Measurements from ENCODE around the gene KMO. TPM values are rescaled to one million over a fixed set of nuclear protein-coding genes. Genes with fewer than 3 reads are reported as not detected.
A peak's percentile ranks its signal among the peaks of the same experiment; 100 is the strongest.

Gene KMO
- total RNA-seq, 2 donors from 2014 or later, result 1.1 to 1.2 TPM

DNA sequence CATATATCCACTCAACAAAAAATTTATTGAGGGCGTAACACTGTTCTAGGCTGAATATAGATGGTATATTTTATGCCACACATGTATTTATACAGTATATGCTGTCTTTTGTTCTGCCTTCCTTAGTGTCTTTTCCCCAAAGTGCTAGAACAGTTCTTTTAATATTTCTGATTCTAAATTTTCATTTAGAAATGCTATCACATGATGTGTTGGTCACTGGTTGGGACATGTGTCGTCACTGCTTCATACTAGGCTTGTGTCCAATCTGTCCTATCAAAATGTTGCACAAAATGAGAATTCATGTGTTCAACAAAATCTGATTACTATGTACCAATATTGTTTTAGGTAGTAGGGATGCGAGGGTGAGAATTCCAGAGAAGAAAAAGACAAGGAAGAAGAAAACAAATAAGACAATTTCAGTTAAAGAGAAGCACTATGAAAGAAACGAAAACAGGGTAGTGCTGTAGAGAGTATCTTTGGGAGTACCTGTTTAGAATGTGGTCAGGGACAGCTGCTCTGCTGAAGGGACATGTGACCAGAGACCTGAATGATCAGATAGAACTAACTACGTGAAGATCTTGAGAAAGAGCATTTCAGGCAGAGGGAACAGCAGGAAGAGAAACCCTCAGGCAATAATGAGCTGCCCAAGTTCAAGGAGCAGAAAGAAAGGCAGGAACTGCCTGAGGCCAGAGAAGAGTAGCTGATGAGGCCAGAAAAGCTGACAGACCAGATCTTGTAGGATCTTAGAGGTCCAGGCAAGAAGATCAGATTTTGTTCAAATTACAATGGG lies 1.3 kb downstream of the KMO start:
- intact Hi-C loops (cut with DNase I), result no loop called here

DNA sequence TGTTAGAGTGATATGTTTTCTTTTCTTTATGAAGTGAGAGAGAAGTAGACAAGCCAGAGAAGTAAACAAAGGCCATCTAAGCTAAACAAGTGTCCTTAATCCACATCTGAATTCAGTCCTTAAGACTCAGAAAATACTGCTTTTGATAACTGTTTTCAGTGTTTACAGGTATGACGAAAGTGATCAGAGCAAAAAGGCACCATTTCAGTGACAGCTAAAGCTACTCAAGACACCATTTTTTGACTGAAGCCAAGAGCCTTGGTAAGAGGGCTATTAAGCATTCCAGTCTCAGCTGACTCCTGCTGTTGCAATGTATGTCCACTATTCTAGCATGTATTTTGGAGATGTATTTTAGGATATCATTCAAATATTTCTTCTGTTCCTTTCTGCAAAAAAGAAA lies 4.1 kb downstream of the KMO start:
- intact Hi-C loops (cut with DNase I), result no loop called here
- no peak for DNase-seq (ENCODE audit: low spot score)

More for the DNA sequence above, 1.3 kb downstream of the KMO start:
- DNase-seq (ENCODE audit: low spot score), result no peak

DNA sequence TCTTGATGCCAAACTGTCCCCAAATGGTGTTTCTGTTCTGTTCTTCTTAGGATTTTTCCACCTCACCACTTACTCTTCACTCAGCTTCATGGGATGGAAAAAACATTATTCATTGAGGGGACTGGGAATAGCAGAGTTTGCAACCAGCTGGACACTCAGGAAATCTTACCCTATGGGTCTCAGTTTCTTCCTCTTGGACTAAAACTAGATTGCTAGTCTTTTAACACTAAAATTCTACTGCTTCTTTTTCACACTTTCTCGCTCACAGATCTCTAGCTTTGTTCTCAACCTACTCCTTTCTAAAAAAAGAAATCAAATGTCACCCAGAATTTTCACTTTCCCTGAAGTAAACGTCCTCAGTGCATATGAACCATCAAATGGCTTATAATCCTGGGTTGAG lies 4.8 kb downstream of the KMO start:
- no peak for DNase-seq (ENCODE audit: low spot score)
- intact Hi-C loops (cut with DNase I), result no loop called here

DNA sequence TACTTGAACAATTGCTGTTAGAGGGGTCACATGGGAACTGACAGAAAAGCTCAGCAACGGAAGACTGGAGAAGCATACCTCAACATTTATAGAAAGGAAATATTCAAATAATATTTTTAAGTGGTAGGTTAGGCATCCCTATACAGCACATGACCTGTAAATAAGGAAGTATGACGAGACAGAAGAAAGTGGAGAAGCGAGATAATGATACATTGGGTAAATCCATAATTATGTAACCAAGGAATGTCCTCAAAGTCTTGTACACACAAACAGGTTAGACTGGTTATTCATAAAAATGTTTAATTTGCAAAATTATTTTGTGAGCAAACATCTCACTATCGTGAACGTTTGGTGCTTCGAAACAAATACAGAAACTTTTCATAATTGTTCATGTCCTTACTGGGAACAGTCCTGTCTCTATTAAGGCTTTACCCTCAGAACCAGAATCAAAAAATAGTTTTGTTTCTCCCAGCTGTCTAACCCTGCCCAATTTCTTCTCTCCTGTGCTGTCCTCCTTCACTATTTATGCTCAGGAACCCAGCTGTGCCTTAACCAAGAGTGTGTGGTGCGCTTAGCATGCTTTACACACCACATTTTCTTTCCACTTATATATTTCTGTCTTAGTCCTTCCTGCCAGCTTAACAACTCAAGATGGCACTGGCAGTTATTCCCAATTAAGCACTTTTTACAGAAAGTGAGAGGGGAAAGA lies 10.2 kb downstream of the KMO start:
- intact Hi-C loops (cut with DNase I), result no loop called here
- DNase-seq (ENCODE audit: low spot score), result no peak

DNA sequence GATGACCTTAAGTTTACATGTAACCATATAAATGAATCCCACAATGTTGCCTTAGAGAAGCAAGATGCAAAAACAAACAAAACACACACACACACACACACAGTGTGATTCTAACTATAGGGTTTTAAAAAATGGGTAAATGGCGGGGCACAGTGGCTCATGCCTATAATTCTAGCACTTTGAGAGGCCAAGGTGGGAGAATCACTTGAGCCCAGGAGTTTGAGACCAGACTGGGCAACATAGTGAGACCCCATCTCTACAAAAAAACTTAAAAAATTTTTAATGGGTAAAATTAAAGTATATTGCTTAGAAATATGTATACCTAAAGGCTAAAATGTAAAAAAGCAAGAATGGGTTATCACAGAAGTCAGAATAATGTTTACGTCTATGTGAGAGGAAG lies 15.8 kb downstream of the KMO start:
- intact Hi-C loops (cut with DNase I), result loop anchor here in 1 of 2 donors (5.0 kb wide), 2 partner anchors 344 to 1311 kb away; no protein-coding TSS in a partner anchor
- DNase-seq (ENCODE audit: low spot score), result no peak

DNA sequence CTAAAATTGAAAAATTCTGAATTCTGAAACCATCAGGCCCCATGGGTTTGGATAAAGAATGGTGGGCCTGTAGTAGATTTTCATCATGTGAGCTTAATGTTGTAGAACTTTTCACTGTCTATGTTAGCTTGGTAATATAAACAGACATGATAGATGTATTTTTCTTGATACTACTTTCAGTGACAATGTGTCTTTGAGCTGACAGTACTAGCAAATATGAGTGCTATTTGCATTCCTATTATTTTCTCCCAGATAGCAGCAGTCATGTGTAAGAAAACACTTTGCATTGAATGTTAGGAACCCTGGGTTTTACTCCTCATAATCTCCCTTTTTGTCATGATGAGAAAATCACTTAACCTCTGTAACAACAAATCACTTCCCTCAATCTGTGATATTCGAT lies 18.1 kb downstream of the KMO start:
- intact Hi-C loops (cut with DNase I), result no loop called here
- no peak for DNase-seq (ENCODE audit: low spot score)

DNA sequence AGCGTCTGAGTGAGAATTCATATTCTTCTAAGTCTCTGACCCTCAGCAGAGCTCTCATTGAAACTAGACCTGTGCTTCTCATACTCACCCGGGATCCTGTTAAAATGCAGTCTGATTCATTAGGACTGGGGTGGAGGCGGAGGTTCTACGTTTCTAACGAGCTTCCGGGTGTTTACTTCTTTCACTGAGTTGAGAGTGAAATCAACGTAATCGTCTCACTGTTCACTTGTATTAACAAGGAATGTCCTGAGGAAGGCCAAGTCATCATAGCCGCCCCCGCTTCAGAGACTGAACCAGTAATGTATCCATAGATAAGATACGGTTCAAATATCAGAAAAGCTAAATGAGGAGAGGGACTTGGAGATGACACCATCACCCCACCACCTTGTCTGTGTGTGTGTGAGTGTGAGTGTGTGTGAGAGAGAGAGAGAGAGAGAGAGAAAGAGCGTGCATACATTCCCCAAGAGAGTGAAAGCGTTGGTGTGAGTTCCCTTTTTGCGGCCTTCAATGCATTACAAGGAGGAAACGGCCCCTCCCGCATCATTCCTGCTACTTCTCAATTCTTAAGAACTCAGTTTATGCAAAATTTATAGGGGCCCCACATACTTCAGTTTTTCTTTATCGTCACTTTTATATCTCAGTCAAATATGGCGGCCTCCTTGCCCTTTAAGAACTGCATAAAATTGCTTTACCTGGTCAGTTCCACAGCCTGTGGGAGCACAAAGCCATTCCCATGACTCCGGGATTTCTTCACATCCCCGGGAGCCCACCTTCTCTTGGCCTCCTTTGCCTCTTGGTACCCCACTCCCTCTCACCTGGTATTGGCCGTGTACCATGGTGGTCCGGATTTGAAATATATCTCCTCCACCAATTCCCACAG lies 19.8 kb downstream of the KMO start:
- intact Hi-C loops (cut with DNase I), result no loop called here
- peak; percentile 82 for DNase-seq (ENCODE audit: low spot score)

DNA sequence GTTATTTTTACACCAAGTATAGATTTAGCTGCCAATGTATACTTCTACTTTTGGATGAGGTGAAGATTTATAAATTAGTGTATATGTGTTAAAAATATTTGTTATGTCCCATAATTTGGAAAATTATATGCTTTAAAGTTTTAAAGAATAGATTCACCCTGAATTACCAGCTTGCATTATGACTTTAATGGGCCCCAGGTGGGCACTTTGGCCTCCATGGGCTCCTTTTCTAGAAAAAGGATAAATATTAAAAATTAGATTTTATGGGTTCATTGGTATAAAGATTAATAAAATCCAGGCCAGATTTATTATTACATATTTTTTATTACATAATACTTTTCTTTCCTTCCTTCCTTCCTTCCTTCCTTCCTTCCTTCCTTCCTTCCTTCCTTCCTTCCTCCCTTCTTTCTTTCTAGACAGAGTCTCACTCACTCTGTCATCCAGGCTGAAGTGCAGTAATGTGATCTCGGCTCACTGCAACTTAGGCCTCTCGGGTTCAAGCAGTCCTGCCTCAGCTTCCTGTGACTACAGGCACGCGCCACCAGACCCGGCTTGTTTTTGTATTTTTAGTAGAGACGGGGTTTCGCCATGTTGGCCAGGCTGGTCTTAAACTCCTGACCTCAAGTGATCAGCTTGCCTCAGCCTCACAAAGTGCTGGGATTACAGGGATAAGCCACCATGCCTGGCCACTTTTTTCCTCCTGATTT lies 21.9 kb downstream of the KMO start:
- intact Hi-C loops (cut with DNase I), result no loop called here
- DNase-seq (ENCODE audit: low spot score), result no peak

DNA sequence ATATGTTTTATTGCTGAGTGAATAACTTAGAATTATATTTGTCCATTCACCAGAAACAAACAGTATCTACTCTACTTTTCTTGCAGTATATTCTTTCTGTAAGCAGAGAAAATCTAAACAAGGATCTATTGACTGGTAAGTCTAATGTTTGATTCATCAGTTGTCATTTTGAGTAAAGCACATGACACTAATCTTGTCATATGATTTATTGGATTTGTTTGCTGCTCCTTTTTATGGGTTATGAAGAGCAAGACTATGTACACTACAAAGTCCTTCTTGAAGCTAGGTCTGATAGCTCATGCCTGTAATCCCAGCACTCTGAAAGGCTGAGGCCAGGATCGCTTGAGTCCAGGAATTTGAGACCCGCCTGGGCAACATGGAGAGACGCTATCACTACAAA lies 23.3 kb downstream of the KMO start:
- DNase-seq (ENCODE audit: low spot score), result no peak
- intact Hi-C loops (cut with DNase I), result no loop called here

DNA sequence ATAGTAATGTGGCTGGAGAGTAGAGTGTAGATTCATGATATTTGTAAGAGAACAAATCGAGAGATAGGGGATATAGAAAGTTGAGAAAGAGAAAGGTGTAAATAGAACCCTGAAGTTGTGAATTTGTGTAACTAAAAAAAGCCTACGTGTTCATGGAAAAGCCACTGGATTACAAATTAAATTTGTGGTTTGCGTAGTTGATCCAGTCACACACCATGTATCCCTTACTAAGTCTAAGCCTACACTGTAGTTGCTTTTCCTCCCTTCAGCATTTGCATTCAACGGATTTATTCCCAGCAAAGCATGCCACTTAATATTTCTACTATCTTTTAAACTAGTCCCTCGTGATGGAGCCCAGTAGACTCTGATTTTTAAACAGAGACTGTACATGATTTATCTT lies 24.9 kb downstream of the KMO start:
- intact Hi-C loops (cut with DNase I), result no loop called here
- no peak for DNase-seq (ENCODE audit: low spot score)

DNA sequence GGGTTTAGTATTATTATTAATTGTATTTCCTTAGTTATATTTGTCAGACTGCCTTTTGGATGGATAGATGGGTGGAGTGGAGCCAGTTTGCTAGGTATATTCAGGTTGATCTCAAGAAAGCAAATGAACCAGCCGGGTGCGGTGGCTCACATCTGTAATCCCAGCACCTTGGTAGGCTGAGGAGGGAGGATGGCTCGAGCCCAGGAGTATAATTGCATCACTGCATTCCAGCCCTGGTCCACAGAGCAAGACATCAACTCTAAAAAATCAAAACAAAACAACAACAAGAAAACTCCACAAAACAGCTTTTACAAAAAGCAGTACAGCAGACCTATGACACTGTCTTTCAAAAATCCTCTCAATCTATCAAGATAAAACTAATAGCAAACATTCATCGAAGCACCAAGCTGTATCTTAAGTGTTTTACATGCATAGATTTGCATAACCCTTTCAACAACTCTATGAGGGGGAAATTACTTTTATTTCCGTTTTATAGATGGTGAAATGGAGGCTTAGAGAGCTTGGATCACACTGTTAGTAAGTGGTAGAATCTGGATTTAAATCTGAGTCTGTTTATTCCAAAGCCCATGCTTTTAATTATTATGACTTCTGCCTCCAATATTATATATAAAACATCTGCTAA lies 25.5 kb downstream of the KMO start:
- intact Hi-C loops (cut with DNase I), result no loop called here

DNA sequence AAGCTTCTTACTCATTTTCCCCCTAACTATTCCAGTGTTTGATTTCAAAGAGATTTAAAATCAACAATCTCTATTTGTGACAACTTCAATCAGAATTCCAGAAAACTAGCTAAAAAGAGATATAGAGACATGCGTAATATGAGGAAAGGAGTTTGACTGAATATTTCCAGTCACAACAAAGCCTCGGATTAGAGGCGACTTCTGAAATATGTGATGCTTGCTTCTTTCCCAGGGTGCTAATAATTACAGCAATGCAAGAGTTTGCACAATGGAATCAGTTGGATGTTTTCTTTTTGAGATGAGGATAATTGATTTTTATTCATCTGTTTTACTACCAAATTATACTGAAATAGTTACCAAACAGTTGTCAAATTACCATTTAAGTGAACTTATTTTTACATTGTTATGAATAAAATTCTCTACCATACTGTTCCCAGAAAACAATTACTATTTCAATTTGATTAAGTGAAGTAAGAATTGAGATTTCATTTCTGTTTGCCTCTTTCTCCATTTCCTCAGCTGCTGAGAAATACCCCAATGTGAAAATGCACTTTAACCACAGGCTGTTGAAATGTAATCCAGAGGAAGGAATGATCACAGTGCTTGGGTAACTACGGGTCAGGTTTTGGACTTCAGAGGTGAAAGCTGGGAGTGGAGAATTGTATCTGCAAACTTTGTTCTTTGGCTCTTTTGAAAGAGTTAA lies 28.1 kb downstream of the KMO start:
- DNase-seq (ENCODE audit: low spot score), result no peak
- intact Hi-C loops (cut with DNase I), result no loop called here

More for the DNA sequence above, 25.5 kb downstream of the KMO start:
- DNase-seq (ENCODE audit: low spot score), result no peak

DNA sequence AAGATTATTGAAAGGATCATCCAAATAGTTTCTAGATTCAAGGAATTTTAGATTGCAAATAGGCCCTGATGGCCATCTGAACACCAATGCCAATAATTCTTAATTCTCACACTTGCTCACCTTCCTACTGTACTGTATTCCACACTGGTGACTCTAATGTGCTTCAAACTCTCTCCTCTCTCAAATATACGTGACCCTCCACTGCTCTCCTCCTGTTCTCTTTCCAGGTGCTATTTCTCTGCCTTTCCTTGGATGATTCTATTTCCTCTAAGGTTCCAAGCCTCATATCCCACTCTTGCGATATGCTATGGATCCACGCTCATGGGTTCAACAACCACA lies 28.6 kb downstream of the KMO start:
- DNase-seq (ENCODE audit: low spot score), result no peak
- intact Hi-C loops (cut with DNase I), result no loop called here

DNA sequence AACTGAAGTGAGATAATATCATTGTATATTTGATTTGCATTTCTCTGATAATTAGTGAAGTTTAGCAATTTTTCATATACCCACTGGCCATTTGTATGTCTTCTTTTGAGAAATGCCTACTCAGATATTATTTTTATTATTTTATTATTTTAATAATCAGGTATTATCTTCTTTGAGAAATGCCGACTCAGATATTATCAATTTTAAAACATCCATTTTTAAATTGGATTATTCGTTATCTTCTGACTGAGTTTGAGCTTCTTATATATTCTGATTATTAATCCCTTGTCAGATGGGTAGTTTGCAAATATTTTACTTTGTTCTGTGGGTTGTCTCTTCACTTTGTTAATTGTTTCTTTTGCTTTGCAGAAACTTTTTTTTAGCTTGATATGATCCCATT lies 37.7 kb downstream of the KMO start:
- DNase-seq (ENCODE audit: low spot score), result no peak

DNA sequence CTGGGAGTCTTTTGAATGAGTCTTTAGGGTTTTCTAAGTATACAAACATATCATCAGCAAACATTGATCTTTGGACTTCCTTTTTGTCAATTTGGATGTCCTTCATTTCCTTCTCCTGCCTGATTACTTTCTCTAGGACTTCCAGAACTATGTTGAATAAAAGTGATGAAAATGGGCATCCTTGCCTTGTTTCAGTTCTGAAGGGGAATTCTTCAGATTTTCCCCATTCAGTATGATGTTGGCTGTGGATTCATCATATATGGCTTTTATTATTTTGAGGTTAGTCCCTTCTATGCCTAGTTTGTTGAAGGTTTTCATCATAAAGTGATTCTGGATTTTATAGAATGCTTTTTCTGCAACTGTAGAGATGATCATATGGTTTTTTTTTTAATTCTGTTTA lies 42.0 kb downstream of the KMO start:
- intact Hi-C loops (cut with DNase I), result no loop called here

More for the DNA sequence above, 37.7 kb downstream of the KMO start:
- intact Hi-C loops (cut with DNase I), result no loop called here

DNA sequence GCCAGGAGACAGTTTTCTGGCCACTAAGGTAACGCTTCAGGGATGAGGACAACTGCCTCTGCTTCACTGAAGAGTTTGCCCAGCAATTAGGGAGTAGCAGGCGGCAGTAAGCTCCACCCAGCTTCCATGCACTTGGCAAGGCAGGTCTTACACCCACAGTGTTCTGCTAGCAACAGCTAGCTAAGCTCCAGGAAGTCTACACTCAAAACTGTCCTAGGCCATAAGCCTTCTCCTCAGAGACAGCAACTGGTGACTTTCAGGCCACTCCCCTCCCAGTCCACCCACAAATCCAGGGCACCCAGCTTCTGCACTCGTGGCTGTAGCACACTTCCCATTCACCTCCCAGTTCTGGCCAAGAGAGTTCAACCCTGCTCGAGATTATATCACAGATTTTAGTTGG lies 47.3 kb downstream of the KMO start:
- intact Hi-C loops (cut with DNase I), result no loop called here
- DNase-seq (ENCODE audit: low spot score), result no peak

More for the DNA sequence above, 42.0 kb downstream of the KMO start:
- DNase-seq (ENCODE audit: low spot score), result no peak

DNA sequence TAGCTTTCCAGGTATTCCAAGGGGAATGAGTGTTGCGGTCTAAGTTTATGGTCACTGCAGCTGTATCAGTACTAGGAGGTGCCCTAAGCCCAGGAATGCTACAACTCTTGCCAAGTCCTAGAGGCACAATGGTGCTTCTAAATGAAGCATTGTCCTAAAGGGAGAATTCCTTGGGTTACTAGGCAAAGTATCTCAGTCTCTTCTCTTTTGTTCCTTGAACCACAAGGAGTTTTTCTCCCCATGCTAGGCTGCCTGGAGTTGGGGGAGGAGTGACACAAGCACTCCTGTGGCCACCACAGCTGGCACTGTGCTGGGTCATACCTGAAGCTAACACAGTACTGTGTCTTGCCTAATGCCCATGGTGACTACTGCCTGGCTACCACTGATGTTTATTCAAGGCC lies 50.7 kb downstream of the KMO start:
- intact Hi-C loops (cut with DNase I), result no loop called here

DNA sequence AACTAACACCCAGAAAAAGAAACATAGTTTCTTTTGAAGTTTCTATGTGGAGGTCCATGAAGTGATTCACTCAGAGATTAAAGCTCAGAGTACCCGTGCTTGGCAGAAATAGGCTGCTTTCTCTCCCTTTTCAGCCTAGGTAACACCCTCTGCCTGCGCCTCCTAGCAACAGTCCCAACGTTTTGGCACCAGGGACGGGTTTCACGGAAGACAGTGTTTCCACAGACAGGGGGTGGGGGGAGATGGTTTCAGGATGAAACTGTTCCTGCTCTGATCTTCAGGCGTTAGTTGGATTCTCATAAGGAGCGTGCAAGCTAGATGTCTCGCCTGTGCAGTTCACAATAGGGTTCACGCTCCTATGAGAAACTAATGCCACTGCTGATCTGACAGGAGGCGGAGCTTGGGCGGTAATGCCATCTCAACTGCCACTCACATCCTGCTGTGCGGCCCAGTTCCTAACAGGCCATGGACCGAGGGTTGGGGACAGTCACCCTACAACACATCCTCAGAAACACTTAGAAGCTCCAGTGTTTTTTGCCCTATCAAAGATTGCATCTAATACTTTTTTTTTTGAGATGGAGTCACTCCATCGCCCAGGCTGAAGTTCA lies 54.8 kb downstream of the KMO start:
- DNase-seq (ENCODE audit: low spot score), result no peak
- intact Hi-C loops (cut with DNase I), result no loop called here

More for the DNA sequence above, 50.7 kb downstream of the KMO start:
- no peak for DNase-seq (ENCODE audit: low spot score)

Data from posterior vena cava (tissue), 2 donors.